Neural progenitor cell (in vitro differentiated cells): ENCODE measurements around the gene PTGS2.

Experiments used
- CTCF ChIP-seq: fragments of 200-600 bp; sonication (generic); IDR thresholded peaks from 2 replicates; pipeline ENCODE4 v1.5.1; 2017; ENCODE audit warnings: antibody characterized with exemption, mild to moderate bottlenecking
- EZH2 ChIP-seq: fragments of 200-600 bp; sonication (generic); IDR thresholded peaks from 2 replicates; pipeline ENCODE4 v1.6.1; 2017; ENCODE audit warnings: antibody characterized with exemption, mild to moderate bottlenecking, moderate library complexity
- EZH2phosphoT487 ChIP-seq: fragments of 200-600 bp; sonication (generic); IDR thresholded peaks from 2 replicates; pipeline ENCODE4 v1.6.1; 2017; ENCODE audit warnings: antibody characterized with exemption

- TF ChIP-seq CTCF (no peak), EZH2 (peak; percentile 37), EZH2phosphoT487 (peak; percentile 51)
Measured at GRCh38 chr1:186679924-186680244, 339 bp downstream of the PTGS2 start.
